Caki2 (cell line): ENCODE results near the gene NACC1. TPM values are rescaled to one million over a fixed set of nuclear protein-coding genes. Genes with fewer than 3 reads are reported as not detected.

Source experiments
- DNase-seq: peaks from one replicate; pipeline ENCODE4 v3.0.0-alpha.2; 2015; ENCODE audit warnings: low read depth
- in situ Hi-C: cut with HindIII; loops from 2 replicates; pipeline ENCODE4 v1.10.0; 2016; ENCODE audit warnings: low sequenced_read_pairs, low pct_unique_long_range_greater_than_20kb, mixed read lengths
- total RNA-seq: library from RNA; depleted of rRNA; stranded (reverse); fragments of >200 nt; shearing (Covaris generic); gene quantifications from 2 replicates; pipeline ENCODE4 v1.2.3, GENCODE V29; 2014; ENCODE audit warnings: low replicate concordance

NACC1 gene
- total RNA-seq, 1 experiment from 2014 or later: 59.3 TPM

GRCh38 chr19:13097463-13098258, 20.4 kb upstream of the NACC1 start:
- in situ Hi-C loops: no loop called here
- no peak for DNase-seq

DNA sequence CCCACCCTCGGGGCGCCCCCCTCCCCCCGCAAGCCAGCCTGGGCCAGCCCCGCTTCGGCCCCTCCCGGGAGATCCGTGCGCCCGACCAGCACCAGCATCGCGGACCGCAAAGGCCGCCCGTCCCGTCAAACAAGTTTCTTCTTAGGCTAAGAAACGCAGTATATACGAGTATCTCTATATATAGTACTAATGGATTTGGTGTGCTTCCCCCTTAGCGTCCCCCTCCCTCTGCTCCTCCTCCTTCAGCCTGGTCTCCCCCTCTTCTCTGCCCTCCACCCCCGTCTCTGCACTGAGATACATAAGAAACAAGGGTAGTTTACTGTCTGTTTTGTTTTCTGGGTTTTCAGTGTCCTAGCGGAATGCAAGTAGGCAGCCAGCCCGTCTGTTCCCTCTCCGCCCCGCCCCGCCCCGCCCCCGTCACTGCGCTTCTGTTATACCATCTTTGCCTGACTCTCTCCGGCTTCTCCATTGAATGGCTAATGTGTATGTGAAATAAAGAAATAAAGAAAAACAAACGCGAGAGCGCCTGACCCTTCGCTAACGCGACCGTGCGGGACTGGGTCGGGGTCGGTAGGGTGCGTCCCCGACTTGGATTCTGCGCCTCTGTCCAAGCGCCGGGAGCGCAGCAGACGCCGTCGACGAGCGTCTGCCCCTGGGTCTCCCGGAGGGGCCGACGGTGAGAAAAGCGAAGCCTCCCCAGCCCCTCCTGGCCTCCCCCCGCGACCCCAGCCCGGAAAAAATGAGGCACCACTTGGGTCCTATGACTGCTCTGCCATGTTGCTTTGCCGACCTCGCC, 19.6 kb upstream of the NACC1 start:
- DNase-seq: no peak
- in situ Hi-C loops: no loop called here

GRCh38 chr19:13099073-13099999, 18.7 kb upstream of the NACC1 start:
- in situ Hi-C loops: no loop called here

GRCh38 chr19:13100031-13100588, 18.0 kb upstream of the NACC1 start:
- in situ Hi-C loops: no loop called here
- no peak for DNase-seq

More at GRCh38 chr19:13099073-13099999, 18.7 kb upstream of the NACC1 start:
- no peak for DNase-seq

DNA sequence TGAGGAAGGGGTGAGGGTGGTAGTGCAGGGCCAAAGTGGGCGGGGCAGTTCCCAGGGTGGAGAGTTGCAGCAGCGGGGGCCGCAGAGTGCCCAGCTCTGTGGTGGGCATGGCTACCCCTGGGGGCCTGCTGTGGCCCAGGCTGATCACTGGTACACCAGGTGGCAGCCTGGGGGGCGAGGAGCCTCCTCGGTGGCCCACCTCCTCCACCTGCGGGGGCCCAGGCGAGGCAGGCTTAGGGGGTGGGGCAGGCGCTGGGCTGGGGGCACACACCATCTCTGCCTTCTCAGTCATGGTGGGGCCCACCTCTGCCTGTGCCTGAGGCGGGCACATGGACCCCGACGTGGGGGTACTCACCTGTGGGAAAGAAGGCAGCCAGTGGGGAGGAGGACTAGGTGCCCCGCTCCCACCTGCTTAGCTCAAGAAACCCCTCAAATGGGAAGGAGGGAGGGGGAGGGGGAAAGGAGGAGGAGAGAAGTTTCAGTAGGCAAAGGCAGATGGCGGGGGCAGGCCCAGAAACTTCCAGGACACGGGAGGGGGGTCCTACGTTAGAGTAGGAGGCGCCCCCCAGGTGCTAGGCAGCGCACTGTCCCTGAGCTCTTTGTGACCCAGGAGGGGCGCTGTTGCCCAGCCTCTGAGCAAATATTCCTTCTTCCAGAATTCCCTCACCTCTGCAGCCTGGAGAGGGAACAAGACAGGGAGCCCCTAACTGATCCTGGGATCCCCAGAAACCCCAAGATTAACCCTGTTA, 17.0 kb upstream of the NACC1 start:
- in situ Hi-C loops: no loop called here
- DNase-seq: no peak

GRCh38 chr19:13101590-13102415, 16.3 kb upstream of the NACC1 start:
- in situ Hi-C loops: no loop called here

DNA sequence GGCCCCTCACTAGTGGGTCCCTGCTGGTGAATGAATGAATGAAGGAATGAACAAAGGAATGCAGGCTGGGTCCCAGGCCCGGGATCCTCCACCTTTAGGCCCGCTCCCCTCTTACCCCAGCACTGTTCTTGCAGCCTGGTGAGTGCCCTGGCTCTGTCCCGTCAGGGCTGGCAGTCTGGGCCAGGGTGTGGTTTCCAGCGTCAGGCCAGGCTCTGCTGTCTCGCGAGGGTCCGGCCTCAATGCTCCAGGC, 15.7 kb upstream of the NACC1 start:
- no peak for DNase-seq
- in situ Hi-C loops: no loop called here

More at GRCh38 chr19:13101590-13102415, 16.3 kb upstream of the NACC1 start:
- DNase-seq: no peak

- in situ Hi-C loops: no loop called here
- no peak for DNase-seq
Measured at GRCh38 chr19:13102666-13103580, 15.1 kb upstream of the NACC1 start, which contains the start of gene LYL1. LYL1 (minus strand) TSS chr19:13102858; CDS start chr19:13101171, 1,687 bp downstream.

GRCh38 chr19:13103581-13104359, 14.3 kb upstream of the NACC1 start:
- in situ Hi-C loops: no loop called here
- DNase-seq: no peak

DNA sequence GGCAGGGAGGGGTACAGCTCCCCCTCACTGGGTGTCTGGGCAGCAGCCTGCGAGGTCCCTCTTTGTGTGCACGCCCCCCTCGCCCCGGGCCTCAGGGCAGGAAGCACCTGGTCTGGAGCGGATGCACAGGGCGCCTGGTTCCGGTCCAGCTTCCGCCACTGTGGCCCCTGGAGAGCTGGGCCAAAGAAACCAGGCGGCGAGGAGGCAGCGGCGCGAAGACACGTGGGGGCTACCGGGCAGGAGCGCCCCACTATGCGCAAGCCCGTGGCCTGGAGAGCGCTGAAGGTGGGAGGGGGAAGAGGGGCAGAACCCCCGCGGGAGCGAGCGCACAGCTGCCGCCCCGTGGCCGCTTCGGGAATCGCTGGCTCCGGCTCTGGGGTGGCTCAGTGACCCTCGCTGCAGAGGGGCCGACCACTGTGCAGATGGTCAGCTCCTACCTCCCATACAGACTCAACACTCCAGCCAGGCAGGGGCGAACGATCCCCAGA, 13.7 kb upstream of the NACC1 start:
- in situ Hi-C loops: no loop called here
- DNase-seq: no peak

- DNase-seq: no peak
- in situ Hi-C loops: no loop called here
Measured at GRCh38 chr19:13104848-13105711, 13.0 kb upstream of the NACC1 start.

- no peak for DNase-seq
- in situ Hi-C loops: no loop called here
Measured at GRCh38 chr19:13109361-13110098, 8.5 kb upstream of the NACC1 start.

GRCh38 chr19:13110099-13110610, 7.9 kb upstream of the NACC1 start:
- in situ Hi-C loops: no loop called here
- no peak for DNase-seq
